K562 (cell line): ENCODE results near the gene PBX2. TPM values are rescaled to one million over a fixed set of nuclear protein-coding genes. Genes with fewer than 3 reads are reported as not detected.

Source experiments
- ATAC-seq: fragments of 200-7000 bp; cut with Tn5 transposase; 3 replicates; pipeline ENCODE4 v1.9.1; 2020; ENCODE audit warnings: moderate library complexity
- BruUV-seq: library from RNA; stranded (reverse); fragments of 400-500 nt; replicated peaks from 2 replicates; lab custom pipeline; 2021; lab: Mats Ljungman, UMichigan
- CTCF ChIA-PET: fragments of 300-600 bp; formaldehyde crosslinking; extraction: SDS; loops from one replicate; lab custom pipeline; 2021; ENCODE audit warnings: low intra/inter-chr PET ratio; lab: Yijun Ruan, JAX
- POLR2A ChIA-PET: fragments of 300-600, 350-650 bp; sonication (Branson Sonifier 250); formaldehyde crosslinking; extraction: SDS; loops from one replicate; lab custom pipeline; 2021; ENCODE audit warnings: antibody characterized with exemption, inconsistent platforms; lab: Yijun Ruan, JAX
- DNase-seq, 4 experiments: peaks; one replicate each; pipeline versions ENCODE4 v3.0.0 to v3.0.0-alpha.2; 2011 to 2018; ENCODE audit warnings: low spot score in 3 of 4, mixed read lengths in 3 of 4; ENCODE audit errors: extremely low read depth in 1 of 4
- FAIRE-seq: peaks from 2 replicates; lab custom pipeline; 2011; peaks lifted over from hg19 to GRCh38; lab: Jason Lieb, UNC
- H2AFZ ChIP-seq: 2 replicates; pipeline ENCODE4 v1.6.0; 2011; ENCODE audit warnings: low read depth, low read length, control low read depth, inconsistent platforms
- H3K27ac ChIP-seq: fragments of 200-600 bp; 3 replicates; pipeline ENCODE4 v1.8.0; 2011; ENCODE audit warnings: low read depth, mild to moderate bottlenecking, control low read depth, inconsistent platforms, low read length, moderate library complexity, mixed read lengths; ENCODE audit errors: extremely low read depth
- H3K27me3 ChIP-seq, 2 experiments: fragments of 300-600 bp in 1 of 2; 2 replicates in 1 of 2; 3 replicates in 1 of 2; pipeline versions ENCODE4 v1.6.0 to v1.8.0; 2011; ENCODE audit warnings: inconsistent platforms in 2 of 2, low read length in 2 of 2, mild to moderate bottlenecking in 1 of 2, mixed read lengths in 1 of 2, moderate library complexity in 1 of 2; ENCODE audit not compliant: control insufficient read depth in 2 of 2, insufficient read depth in 2 of 2
- H3K36me3 ChIP-seq: fragments of 300-600 bp; 3 replicates; pipeline ENCODE4 v1.8.0; 2011; ENCODE audit warnings: mild to moderate bottlenecking, low read length, inconsistent platforms; ENCODE audit not compliant: control insufficient read depth, insufficient read depth
- H3K4me1 ChIP-seq, 2 experiments: fragments of 200-600 bp in 1 of 2; replicated peaks in 1 of 2; 2 replicates in 1 of 2; 3 replicates in 1 of 2; pipeline versions ENCODE4 v1.5.1 to v1.8.0; 2011; ENCODE audit warnings: inconsistent platforms in 2 of 2, low read length in 2 of 2, mild to moderate bottlenecking in 1 of 2, mixed read lengths in 1 of 2, moderate library complexity in 1 of 2; ENCODE audit not compliant: control insufficient read depth in 2 of 2, insufficient read depth in 2 of 2
- H3K4me2 ChIP-seq: 2 replicates; pipeline ENCODE4 v1.6.1; 2011; ENCODE audit warnings: low read length, control low read depth, inconsistent platforms, mixed read lengths; ENCODE audit not compliant: insufficient read depth
- H3K4me3 ChIP-seq: fragments of 200-600 bp; sonication (generic), shearing (Covaris generic); 2 replicates; pipeline ENCODE4 v1.5.1; 2016; ENCODE audit warnings: control low read depth, inconsistent platforms
- H3K79me2 ChIP-seq: fragments of 200-600 bp; 3 replicates; pipeline ENCODE4 v1.8.0; 2011; ENCODE audit warnings: low read length, inconsistent platforms; ENCODE audit not compliant: control insufficient read depth, insufficient read depth
- H3K9ac ChIP-seq, 2 experiments: 2 replicates each; pipeline versions ENCODE4 v1.6.0 to v1.6.1; 2011; ENCODE audit warnings: low read depth in 2 of 2, low read length in 2 of 2, control low read depth in 1 of 2, inconsistent platforms in 1 of 2, mild to moderate bottlenecking in 1 of 2, mixed read lengths in 1 of 2; ENCODE audit not compliant: insufficient read depth in 1 of 2
- H3K9me1 ChIP-seq: one replicate; pipeline ENCODE4 v1.6.0; 2011; ENCODE audit warnings: inconsistent platforms, mild to moderate bottlenecking, low read length, moderate library complexity; ENCODE audit not compliant: control insufficient read depth, insufficient read depth
- H3K9me3 ChIP-seq: replicated peaks from 2 replicates; pipeline ENCODE4 v1.5.1; 2011; ENCODE audit warnings: low read depth, low read length, inconsistent platforms; ENCODE audit not compliant: control insufficient read depth, insufficient read depth
- H4K20me1 ChIP-seq: replicated peaks from 2 replicates; pipeline ENCODE4 v1.6.1; 2011; ENCODE audit warnings: low read length, inconsistent platforms, mixed read lengths; ENCODE audit not compliant: control insufficient read depth, insufficient read depth
- FOXK1 ChIP-seq: sonication (generic); formaldehyde crosslinking; IDR thresholded peaks from 2 replicates; pipeline ENCODE4 v1.8.0; 2022; ENCODE audit warnings: missing genetic modification reagents, mild to moderate bottlenecking, borderline replicate concordance
- RFX7 ChIP-seq: fragments of 250-450 bp; sonication (Bioruptor Pico); IDR thresholded peaks from 2 replicates; pipeline ENCODE4 v1.5.1; 2021; ENCODE audit warnings: mild to moderate bottlenecking
- ZBTB7A ChIP-seq: IDR thresholded peaks from 2 replicates; pipeline ENCODE4 v1.6.1; 2011; ENCODE audit warnings: low read depth, mild to moderate bottlenecking, low read length, moderate library complexity, borderline replicate concordance; ENCODE audit not compliant: control insufficient read depth
- ZNF253 ChIP-seq: fragments of 250-450 bp; sonication (Bioruptor Pico); conservative IDR thresholded peaks from 2 replicates; pipeline ENCODE4 v1.6.1; 2021; ENCODE audit warnings: mild to moderate bottlenecking
- ZNF311 ChIP-seq: fragments of 250-450 bp; sonication (Bioruptor Pico); IDR thresholded peaks from 2 replicates; pipeline ENCODE4 v1.4.0; 2020; ENCODE audit warnings: mild to moderate bottlenecking, moderate library complexity
- WGBS: fragments of 100-300 bp; shearing (Covaris generic); methylation state at CpG from one replicate; pipeline ENCODE4 v1.1.6; 2016; ENCODE audit warnings: low coverage, mixed read lengths; ENCODE audit not compliant: insufficient coverage; ENCODE audit errors: missing lambda C conversion rate; 5-methylcytosine and 5-hydroxymethylcytosine counted together
- in situ Hi-C: fragments of 300-500 bp; cut with MboI; formaldehyde crosslinking; loops from 4 replicates; pipeline ENCODE4 v1.15.0; 2018; ENCODE audit warnings: inconsistent platforms, mixed read lengths
- intact Hi-C: fragments of 100-400 bp; cut with micrococcal nuclease; formaldehyde crosslinking; loops from 2 replicates; pipeline ENCODE4 v1.14.2; 2022
- polyA plus RNA-seq, 8 experiments: library from polyadenylated mRNA; depleted of rRNA in 4 of 8; stranded (reverse) in 5 of 8; unstranded in 3 of 8; fragments of >200 nt; fragmentation: Nextera tagmentation in 2 of 8; fragmentation: Illumina TruSeq in 1 of 8; extraction: Ambion mirVana in 2 of 8; extraction: Trizol in 1 of 8; gene quantifications; 2 replicates each; pipeline versions ENCODE4 v1.2.1 to v1.2.3, GENCODE V29; 2011 to 2014; ENCODE audit warnings: inconsistent platforms in 1 of 8, missing spikeins in 1 of 8
- total RNA-seq, 7 experiments: library from RNA; depleted of rRNA in 6 of 7; stranded (reverse); fragments of >200 nt in 6 of 7; fragmentation: Illumina TruSeq in 2 of 7; extraction: Trizol in 2 of 7; gene quantifications; 2 replicates each; pipeline versions ENCODE4 v1.2.1 to v1.2.3, GENCODE V29; 2011 to 2021; ENCODE audit warnings: low replicate concordance in 1 of 7

Gene PBX2
- total and polyA plus RNA-seq, 9 of the 15 experiments (the other 6 are each of a cell fraction or from before 2014, with no cell fraction given) = 1.9 to 134 (median 62.5) TPM

DNA sequence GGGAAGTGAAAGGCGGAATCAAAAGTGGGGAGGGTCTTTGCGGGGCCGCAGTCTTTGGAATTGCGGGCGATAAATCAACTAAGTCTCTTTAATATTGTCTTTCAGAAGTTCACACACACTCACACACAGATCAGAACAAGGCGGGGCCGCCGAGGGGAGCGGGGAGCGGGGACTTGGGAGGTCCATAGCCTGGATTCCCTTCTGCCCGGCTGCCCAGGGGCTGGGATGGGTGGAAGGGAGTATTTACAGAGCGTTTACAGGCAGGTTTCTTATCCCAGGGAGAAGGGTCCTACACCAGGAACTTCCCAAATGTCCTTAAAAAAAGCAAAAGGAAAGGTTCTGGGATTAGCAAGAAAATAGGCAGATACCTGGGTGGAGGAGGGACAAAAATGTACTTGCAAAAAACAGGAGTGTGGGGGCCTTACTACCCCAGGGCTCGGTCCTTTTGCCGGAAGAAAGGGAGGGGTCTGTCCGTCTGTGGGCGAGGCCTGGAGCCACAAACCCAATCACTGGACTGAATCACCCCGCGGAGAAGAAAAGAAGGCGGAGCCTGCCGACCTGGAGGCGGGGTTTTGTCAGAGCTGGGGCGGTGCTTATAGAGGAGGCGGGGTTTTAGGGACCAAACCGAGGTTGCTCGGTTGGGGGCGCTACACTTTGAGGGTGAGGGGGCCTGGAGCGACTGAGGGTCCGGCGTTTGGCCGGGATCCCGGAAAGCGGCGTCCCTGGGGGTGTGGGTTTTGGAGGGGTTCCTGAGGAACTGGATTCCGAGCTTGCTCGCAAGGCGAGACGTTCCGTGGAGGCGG lies 41.5 kb downstream of the PBX2 start:
- POLR2A ChIA-PET = interaction anchor here (0.6 to 2.0 kb wide), 6 partner anchors 10 to 1586 kb away, joined by 3 to 11 read pairs (median 3); no protein-coding TSS in a partner anchor
- CTCF ChIA-PET = no interaction called here
- no peaks in the 10 kb centered on the region for H3K9me3 ChIP-seq
- H3K27me3 ChIP-seq = no peaks in the 10 kb centered on the region
- no peak for TF ChIP-seq RFX7 (CRISPR knock-in tag)
- TF ChIP-seq FOXK1 (CRISPR knock-in tag) = 0 out of 2 replicates have a peak, but pooled peaks have one; percentile 28
- TF ChIP-seq ZNF311 (CRISPR knock-in tag) = no peak
- TF ChIP-seq ZNF253 (CRISPR knock-in tag) = no peak
- TF ChIP-seq ZBTB7A = peak; percentile 68; the same call in 1 of the 2 replicates
- no peaks in the 10 kb centered on the region for H4K20me1 ChIP-seq
- no peaks in the 10 kb centered on the region for H3K9me1 ChIP-seq
- ATAC-seq (peak; percentile 21; the same call in 2 of the 3 replicates), DNase-seq (peak in 3 of 4 experiments; percentile 47 to 61 (median 53)), FAIRE-seq (peak; percentile 55)
- no peak overlapping the region for H3K27ac ChIP-seq
- no peak overlapping the region for H2AFZ ChIP-seq
- 83% methylated on average over 34 of the region's 39 CpGs for WGBS
- H3K79me2 ChIP-seq = peaks cover 14% of the 10 kb centered on the region; the same call in 2 of the 3 replicates
- no peak overlapping the region for H3K9ac ChIP-seq
- intact Hi-C loops = no loop called here
- no peak overlapping the region for H3K4me3 ChIP-seq
- in situ Hi-C loops = no loop called here
- no peaks in the 10 kb centered on the region for H3K36me3 ChIP-seq
- H3K4me1 ChIP-seq = peaks cover 23 to 39% of the 10 kb centered on the region in 2 experiments
- H3K4me2 ChIP-seq = no peak overlapping the region
- BruUV-seq = no TSS peak
